Panc1 (cell line): ENCODE results near the gene INO80D. TPM values are rescaled to one million over a fixed set of nuclear protein-coding genes. Genes with fewer than 3 reads are reported as not detected.

ENCODE experiments used
- ATAC-seq: fragments of 200-7000 bp; cut with Tn5 transposase; 2 replicates; pipeline ENCODE4 v1.9.1; 2020; ENCODE audit warnings: mild to moderate bottlenecking, moderate library complexity
- BruUV-seq: library from RNA; stranded (reverse); fragments of 400-500 nt; replicated peaks from 2 replicates; lab custom pipeline; 2021; lab: Mats Ljungman, UMichigan
- CTCF ChIA-PET: fragments of 300-600 bp; sonication (Branson Sonifier 250); formaldehyde crosslinking; loops from one replicate; lab custom pipeline; 2022; ENCODE audit warnings: antibody characterized with exemption; lab: Charles Lee
- POLR2A ChIA-PET: fragments of 300-600 bp; sonication (Branson Sonifier 250); formaldehyde crosslinking; loops from one replicate; lab custom pipeline; 2022; ENCODE audit warnings: antibody characterized with exemption; lab: Charles Lee
- DNase-seq: peaks from one replicate; pipeline ENCODE4 v3.0.0-alpha.2; 2010; ENCODE audit warnings: low read depth, low spot score
- H3K27ac ChIP-seq: 2 replicates; pipeline ENCODE4 v1.5.1; 2011; ENCODE audit warnings: mild to moderate bottlenecking, low read length, inconsistent platforms
- H3K27me3 ChIP-seq: fragments of 200-500 bp; sonication (Bioruptor generic); 2 replicates; pipeline ENCODE4 v1.6.0; 2014; ENCODE audit warnings: low read length, inconsistent platforms; ENCODE audit not compliant: control insufficient read depth, insufficient read depth
- H3K36me3 ChIP-seq: fragments of 200-500 bp; sonication (Bioruptor generic); 2 replicates; pipeline ENCODE4 v1.5.1; 2014; ENCODE audit warnings: inconsistent platforms, mild to moderate bottlenecking, low read length, moderate library complexity; ENCODE audit not compliant: control insufficient read depth, insufficient read depth
- H3K4me1 ChIP-seq: 2 replicates; pipeline ENCODE4 v1.5.1; 2011; ENCODE audit warnings: inconsistent platforms, mild to moderate bottlenecking, low read length, moderate library complexity; ENCODE audit not compliant: control insufficient read depth, insufficient read depth
- H3K4me3 ChIP-seq, 2 experiments: 2 replicates each; pipeline ENCODE4 v1.5.1; 2011 to 2012; ENCODE audit warnings: low read depth in 2 of 2, low read length in 2 of 2, mild to moderate bottlenecking in 2 of 2, inconsistent platforms in 1 of 2, moderate library complexity in 1 of 2
- H3K9me3 ChIP-seq: fragments of 200-500 bp; sonication (Bioruptor generic); 2 replicates; pipeline ENCODE4 v1.5.1; 2014; ENCODE audit warnings: low read depth, mild to moderate bottlenecking, inconsistent platforms, low read length, moderate library complexity; ENCODE audit not compliant: control insufficient read depth, insufficient read depth
- POLR2AphosphoS5 ChIP-seq: IDR thresholded peaks from 2 replicates; pipeline ENCODE4 v1.6.1; 2012; ENCODE audit warnings: mild to moderate bottlenecking, low read depth, low read length, moderate library complexity
- REST ChIP-seq, 2 experiments: IDR thresholded peaks; 2 replicates each; pipeline ENCODE4 v1.6.1; 2011 to 2012; ENCODE audit warnings: low read depth in 2 of 2, control low read depth in 1 of 2, low read length in 1 of 2, mild to moderate bottlenecking in 1 of 2, moderate library complexity in 1 of 2; ENCODE audit not compliant: insufficient read depth in 1 of 2
- SIN3A ChIP-seq: IDR thresholded peaks from 2 replicates; pipeline ENCODE4 v1.6.1; 2012; ENCODE audit warnings: low read depth, mild to moderate bottlenecking, low read length, moderate library complexity, borderline replicate concordance; ENCODE audit not compliant: insufficient read depth
- TCF7L2 ChIP-seq: IDR thresholded peaks from 2 replicates; pipeline ENCODE4 v1.6.1; 2011; ENCODE audit warnings: mild to moderate bottlenecking, low read depth, low read length, inconsistent platforms
- in situ Hi-C: cut with HindIII; loops from 2 replicates; pipeline ENCODE4 v1.10.0; 2016; ENCODE audit warnings: low sequenced_read_pairs, low pct_unique_long_range_greater_than_20kb
- intact Hi-C: fragments of 100-400 bp; cut with micrococcal nuclease; formaldehyde crosslinking; loops from one replicate; pipeline ENCODE4 v1.10.0; 2022; ENCODE audit not compliant: unreplicated experiment
- total RNA-seq: library from RNA; stranded (reverse); gene quantifications from one replicate; pipeline ENCODE4 v1.2.1, GENCODE V29; 2021; ENCODE audit not compliant: unreplicated experiment
- TF ChIP-seq, protein P1 (sequence below): fragments of 450-650 bp; IDR thresholded peaks from 2 replicates; pipeline ENCODE4 v1.5.1; 2017; ENCODE audit warnings: mild to moderate bottlenecking

The INO80D gene
- total RNA-seq, 1 experiment from 2014 or later = 17.9 TPM

- ATAC-seq (no peak), DNase-seq (no peak)
- Histone ChIP-seq H3K4me1 (no peaks in the 10 kb centered on the region), H3K36me3 (no peaks in the 10 kb centered on the region), H3K4me3 (no peak overlapping the region), H3K27me3 (peaks cover under 1% of the 10 kb centered on the region; the same call in 1 of the 2 replicates), H3K27ac (no peak overlapping the region), H3K9me3 (no peaks in the 10 kb centered on the region)
- TF ChIP-seq TCF7L2 = no peak
- TF ChIP-seq, protein P1, sequence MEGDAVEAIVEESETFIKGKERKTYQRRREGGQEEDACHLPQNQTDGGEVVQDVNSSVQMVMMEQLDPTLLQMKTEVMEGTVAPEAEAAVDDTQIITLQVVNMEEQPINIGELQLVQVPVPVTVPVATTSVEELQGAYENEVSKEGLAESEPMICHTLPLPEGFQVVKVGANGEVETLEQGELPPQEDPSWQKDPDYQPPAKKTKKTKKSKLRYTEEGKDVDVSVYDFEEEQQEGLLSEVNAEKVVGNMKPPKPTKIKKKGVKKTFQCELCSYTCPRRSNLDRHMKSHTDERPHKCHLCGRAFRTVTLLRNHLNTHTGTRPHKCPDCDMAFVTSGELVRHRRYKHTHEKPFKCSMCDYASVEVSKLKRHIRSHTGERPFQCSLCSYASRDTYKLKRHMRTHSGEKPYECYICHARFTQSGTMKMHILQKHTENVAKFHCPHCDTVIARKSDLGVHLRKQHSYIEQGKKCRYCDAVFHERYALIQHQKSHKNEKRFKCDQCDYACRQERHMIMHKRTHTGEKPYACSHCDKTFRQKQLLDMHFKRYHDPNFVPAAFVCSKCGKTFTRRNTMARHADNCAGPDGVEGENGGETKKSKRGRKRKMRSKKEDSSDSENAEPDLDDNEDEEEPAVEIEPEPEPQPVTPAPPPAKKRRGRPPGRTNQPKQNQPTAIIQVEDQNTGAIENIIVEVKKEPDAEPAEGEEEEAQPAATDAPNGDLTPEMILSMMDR = no peak
- CTCF ChIA-PET = no interaction called here
- in situ Hi-C loops = no loop called here
- intact Hi-C loops = no loop called here
- POLR2A ChIA-PET = no interaction called here
- no TSS peak for BruUV-seq
These were observed 116.4 kb downstream of the INO80D start for GRCh38 chr2:205969584-205969983.

DNA sequence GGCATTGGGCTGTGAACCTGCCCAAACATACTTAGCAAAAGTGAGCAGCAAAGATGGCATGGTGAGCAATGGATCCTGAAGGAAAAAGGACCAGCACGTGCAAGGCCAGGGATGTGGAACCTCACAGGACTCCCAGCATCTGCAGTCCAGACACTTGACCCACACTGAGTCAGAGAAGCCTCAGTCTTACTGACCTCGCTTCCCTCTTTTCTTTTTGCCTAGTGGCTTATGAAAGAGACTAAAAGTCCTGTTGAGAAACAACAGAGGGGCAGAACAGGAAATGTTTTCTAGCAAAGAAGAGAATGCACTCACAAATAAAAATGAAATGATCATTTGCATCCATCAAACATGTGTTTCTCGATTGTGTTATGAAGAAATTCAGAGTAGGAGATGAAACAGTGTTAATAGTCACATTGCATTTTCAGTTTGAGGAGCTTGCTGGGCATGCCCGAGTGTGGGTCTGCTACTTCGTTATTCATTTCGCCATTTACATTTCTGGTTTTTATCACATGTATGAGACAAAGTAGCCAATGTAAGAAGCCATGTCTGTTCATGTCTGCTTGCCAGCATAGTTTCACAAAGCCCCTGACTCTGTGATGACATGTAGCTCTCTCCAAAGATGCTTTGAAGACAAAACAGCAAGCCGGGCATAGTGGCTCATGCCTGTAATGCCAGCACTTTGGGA, 118.4 kb downstream of the INO80D start:
- POLR2A ChIA-PET = no interaction called here

More for the DNA sequence above, 118.4 kb downstream of the INO80D start:
- intact Hi-C loops (no loop called here), in situ Hi-C loops (no loop called here)
- no peak overlapping the region for H3K4me3 ChIP-seq
- BruUV-seq = no TSS peak
- CTCF ChIA-PET = no interaction called here
- ATAC-seq (no peak), DNase-seq (no peak)
- H3K4me1 ChIP-seq = no peaks in the 10 kb centered on the region
- H3K27me3 ChIP-seq = no peaks in the 10 kb centered on the region
- H3K36me3 ChIP-seq = no peaks in the 10 kb centered on the region
- H3K27ac ChIP-seq = no peak overlapping the region
- TF ChIP-seq REST (IDR thresholded peaks at IDR 0.05; ENCODE audit: insufficient read depth in 1 of 2, low read depth in 2 of 2, low read length in 1 of 2) = no peak
- TF ChIP-seq POLR2AphosphoS5 = no peak
- no peak for TF ChIP-seq TCF7L2
- TF ChIP-seq, protein P1 = no peak
- no peak for TF ChIP-seq SIN3A
- H3K9me3 ChIP-seq = no peaks in the 10 kb centered on the region
